Gastrocnemius medialis (tissue), 4 donors: ENCODE measurements around the gene LRP5. TPM values are rescaled to one million over a fixed set of nuclear protein-coding genes. Genes with fewer than 3 reads are reported as not detected.
"Not testable (repeated sequence)": the region's sequence is repeated elsewhere in the genome, so short reads cannot be mapped to it uniquely, and the experiment has no call there.

ENCODE experiments used
- ATAC-seq, 2 donors: fragments of 150-250 bp; one replicate each; pipeline ENCODE4 v1.9.1; 2016
- DNase-seq, 2 donors: peaks; one replicate each; pipeline ENCODE4 v3.0.0-alpha.2; 2019
- H3K27ac ChIP-seq, 4 donors: fragments of 200-600 bp; sonication (generic); 1 replicate in 1 of 4; 2 replicates in 3 of 4; pipeline ENCODE4 v1.5.1; 2016 to 2018; ENCODE audit warnings: mild to moderate bottlenecking in 2 of 4, moderate library complexity in 1 of 4
- H3K27me3 ChIP-seq, 3 donors: fragments of 200-600 bp; sonication (generic) in 2 of 3; 1 replicate in 1 of 3; 2 replicates in 2 of 3; pipeline versions ENCODE4 v1.5.1 to v1.6.0; 2016 to 2019; ENCODE audit warnings: mild to moderate bottlenecking in 1 of 3, moderate library complexity in 1 of 3
- H3K36me3 ChIP-seq, 2 donors: fragments of 200-600 bp; sonication (generic) in 1 of 2; one replicate each; pipeline ENCODE4 v1.5.1; 2017 to 2018
- H3K4me1 ChIP-seq, 2 donors: fragments of 200-600 bp; sonication (generic) in 1 of 2; one replicate each; pipeline ENCODE4 v1.5.1; 2016 to 2017; ENCODE audit warnings: mild to moderate bottlenecking in 2 of 2
- H3K4me3 ChIP-seq, 4 donors: fragments of 200-600 bp; sonication (generic) in 3 of 4; 1 replicate in 1 of 4; 2 replicates in 3 of 4; pipeline ENCODE4 v1.5.1; 2016 to 2019; ENCODE audit warnings: mild to moderate bottlenecking in 2 of 4
- H3K9me3 ChIP-seq, 3 donors: fragments of 200-600 bp; sonication (generic) in 2 of 3; 1 replicate in 1 of 3; 2 replicates in 2 of 3; pipeline ENCODE4 v1.5.1; 2016 to 2019
- CTCF ChIP-seq, 5 experiments: fragments of 450-650 bp in 3 of 5; fragments of 200-600 bp in 2 of 5; sonication (generic) in 2 of 5; IDR thresholded peaks in 4 of 5; conservative IDR thresholded peaks in 1 of 5; 1 replicate in 4 of 5; 2 replicates in 1 of 5; pipeline ENCODE4 v1.5.1; 2016 to 2019; ENCODE audit warnings: antibody characterized with exemption in 5 of 5, mild to moderate bottlenecking in 3 of 5, moderate library complexity in 3 of 5
- POLR2A ChIP-seq, 2 donors: fragments of 450-650 bp; IDR thresholded peaks; one replicate each; pipeline ENCODE4 v1.6.1; 2017; ENCODE audit warnings: antibody characterized with exemption in 2 of 2, mild to moderate bottlenecking in 2 of 2, moderate library complexity in 2 of 2
- in situ Hi-C, 4 donors: fragments of 200-750 bp; cut with MboI; loops; one replicate each; pipeline versions ENCODE4 v1.15.0 to v1.8.0; 2017; ENCODE audit warnings: low sequenced_read_pairs in 4 of 4
- intact Hi-C: fragments of 100-400 bp; cut with DNase I; formaldehyde crosslinking; loops from one replicate; pipeline ENCODE4 v1.15.1; 2023; ENCODE audit warnings: low total_unique reads
- total RNA-seq, 4 donors: library from RNA; depleted of rRNA; stranded (reverse); fragments of >200 nt; gene quantifications; one replicate each; pipeline versions ENCODE4 v1.1.0 to v1.2.3, GENCODE V29; 2016

Gene LRP5
- total RNA-seq, 4 donors from 2014 or later, result 3.7 to 12.3 (median 8.1) TPM

- Histone ChIP-seq H3K36me3 (no peaks in the 10 kb centered on the region), H3K9me3 (no peaks in the 10 kb centered on the region), H3K4me1 (peaks cover 16 to 20% of the 10 kb centered on the region in 2 donors), H3K27me3 (no peaks in the 10 kb centered on the region), H3K27ac (no peak overlapping the region), H3K4me3 (no peak overlapping the region)
- TF ChIP-seq CTCF (IDR thresholded peaks at IDR 0.05 in 4 of 5, conservative IDR thresholded peaks at IDR 0.05 in 1 of 5) (no peak), POLR2A (IDR thresholded peaks at IDR 0.05) (no peak)
- DNase-seq (no peak), ATAC-seq (no peak)
- intact Hi-C loops (no loop called here), in situ Hi-C loops (no loop called here)
Observed at GRCh38 chr11:68340784-68341556, 28.6 kb downstream of the LRP5 start.

GRCh38 chr11:68341557-68342458, 29.4 kb downstream of the LRP5 start:
- Histone ChIP-seq H3K36me3 (no peaks in the 10 kb centered on the region), H3K9me3 (no peaks in the 10 kb centered on the region), H3K27me3 (no peaks in the 10 kb centered on the region), H3K27ac (no peak overlapping the region), H3K4me3 (no peak overlapping the region), H3K4me1 (peaks cover 22 to 24% of the 10 kb centered on the region in 2 donors)
- ATAC-seq (no peak), DNase-seq (no peak)
- TF ChIP-seq CTCF (IDR thresholded peaks at IDR 0.05 in 4 of 5, conservative IDR thresholded peaks at IDR 0.05 in 1 of 5) (no peak), POLR2A (IDR thresholded peaks at IDR 0.05) (no peak)
- in situ Hi-C loops, result no loop called here
- intact Hi-C loops, result no loop called here

- Histone ChIP-seq H3K27ac (no peak overlapping the region), H3K4me3 (no peak overlapping the region), H3K27me3 (no peaks in the 10 kb centered on the region), H3K4me1 (peaks cover 20 to 24% of the 10 kb centered on the region in 2 donors), H3K9me3 (no peaks in the 10 kb centered on the region), H3K36me3 (no peaks in the 10 kb centered on the region)
- in situ Hi-C loops, result no loop called here
- TF ChIP-seq POLR2A (IDR thresholded peaks at IDR 0.05), result no peak
- no peak for TF ChIP-seq CTCF (IDR thresholded peaks at IDR 0.05 in 4 of 5, conservative IDR thresholded peaks at IDR 0.05 in 1 of 5)
- intact Hi-C loops, result no loop called here
- DNase-seq (no peak), ATAC-seq (no peak)
Observed at GRCh38 chr11:68342459-68343158, 30.2 kb downstream of the LRP5 start.

GRCh38 chr11:68343761-68344256, 31.4 kb downstream of the LRP5 start:
- Histone ChIP-seq H3K4me1 (peaks cover 10 to 13% of the 10 kb centered on the region in 2 donors), H3K36me3 (no peaks in the 10 kb centered on the region), H3K27ac (no peak overlapping the region), H3K4me3 (no peak overlapping the region), H3K27me3 (no peaks in the 10 kb centered on the region), H3K9me3 (no peaks in the 10 kb centered on the region)
- no peak for ATAC-seq
- TF ChIP-seq POLR2A (IDR thresholded peaks at IDR 0.05) (no peak), CTCF (IDR thresholded peaks at IDR 0.05 in 4 of 5, conservative IDR thresholded peaks at IDR 0.05 in 1 of 5) (no peak)
- in situ Hi-C loops, result no loop called here
- intact Hi-C loops, result no loop called here
- no peak for DNase-seq

DNA sequence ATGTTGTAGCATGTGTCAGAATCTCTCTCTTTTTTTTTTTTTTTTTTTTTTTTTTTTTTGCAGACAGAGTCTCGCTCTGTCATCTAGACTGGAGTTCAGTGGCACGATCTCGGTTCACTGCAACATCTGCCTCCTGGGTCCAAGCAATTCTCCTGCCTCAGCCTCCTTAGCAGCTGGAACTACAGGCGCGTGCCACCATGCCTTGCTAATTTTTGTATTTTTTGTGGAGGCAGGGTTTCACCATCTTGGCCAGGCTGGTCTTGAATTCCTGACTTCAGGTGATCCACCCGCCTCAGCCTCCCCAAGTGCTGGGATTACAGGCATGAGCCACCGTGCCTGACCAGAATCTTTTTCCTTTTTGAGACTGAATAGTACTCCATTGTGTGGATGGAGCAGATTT, 32.4 kb downstream of the LRP5 start:
- H3K27ac ChIP-seq, DNase-seq, H3K27me3 ChIP-seq, intact Hi-C loops, H3K9me3 ChIP-seq, H3K36me3 ChIP-seq, in situ Hi-C loops, H3K4me3 ChIP-seq, ATAC-seq: not testable (repeated sequence)
- H3K4me1 ChIP-seq, result peaks cover 10 to 13% of the 10 kb centered on the region in 2 donors
